ENCODE measurements around the gene LINC01488.
A peak's percentile ranks its signal among the peaks of the same experiment; 100 is the strongest.

Gene LINC01488

DNA sequence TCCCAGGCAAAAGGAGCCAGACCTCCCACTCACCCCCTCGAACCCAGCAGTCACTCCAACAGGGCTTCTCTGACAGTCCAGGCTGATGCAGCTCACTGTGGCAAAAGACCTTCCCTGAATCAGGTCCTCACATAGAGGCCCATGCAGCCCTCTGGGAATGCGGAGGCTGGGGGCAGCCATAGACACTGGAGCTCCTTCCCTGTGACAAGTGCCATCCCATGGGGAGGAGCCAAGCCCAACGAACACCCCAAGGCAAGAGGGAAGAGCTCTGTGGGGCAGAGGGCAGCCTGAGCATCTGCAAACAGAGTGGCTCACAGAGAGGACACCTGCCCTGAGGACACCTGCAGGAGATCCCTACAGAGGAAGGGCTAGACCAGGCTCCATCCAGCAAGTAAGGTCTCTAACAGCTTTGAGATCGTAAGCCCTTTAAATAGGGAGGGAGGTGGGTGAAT lies at the start of gene LINC01488:
Gene LINC01488 (plus strand): TSS at position 271 of the 452 bp plus-strand sequence.
- no peak for DNase-seq

DNA sequence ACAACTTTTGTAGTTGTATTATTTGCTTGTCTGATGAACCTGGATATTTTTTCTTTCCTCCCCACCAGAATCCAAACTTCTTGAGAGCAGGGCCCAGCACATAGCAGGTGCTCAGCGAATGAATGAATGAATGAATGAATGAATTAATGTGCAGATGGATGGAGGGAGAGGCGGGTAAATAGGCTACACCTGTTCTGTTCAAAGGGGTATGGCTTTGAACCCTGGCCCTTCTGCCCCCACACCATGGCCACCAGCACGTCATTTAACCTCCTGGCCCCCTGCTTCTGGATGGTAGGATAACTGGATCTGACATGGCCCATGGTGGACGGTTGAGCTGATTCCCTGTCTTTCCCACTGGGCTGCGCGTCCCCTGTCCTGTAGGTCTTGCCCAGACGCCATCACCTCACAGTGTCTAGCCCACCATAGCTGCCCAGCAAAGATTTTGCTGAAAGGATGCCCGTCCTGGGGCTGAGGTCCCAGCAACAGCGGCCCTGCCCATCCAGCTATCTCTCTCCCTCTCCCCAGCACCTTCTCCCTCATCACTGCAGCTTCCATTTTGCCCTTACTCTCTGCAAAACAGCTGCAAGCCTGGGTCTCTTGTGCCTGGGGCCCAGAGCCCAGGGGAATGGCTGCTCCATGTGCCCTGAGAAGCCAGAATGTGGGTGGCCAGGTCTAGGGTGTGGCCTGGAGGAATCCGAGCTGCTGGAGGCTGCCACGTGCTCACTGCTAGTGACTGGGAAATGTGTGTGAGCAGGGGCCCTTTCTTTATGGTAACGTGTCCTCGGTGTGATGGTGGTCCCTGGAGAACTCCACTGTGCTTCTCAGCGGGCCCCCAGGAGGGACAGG lies 49.3 kb upstream of the LINC01488 start:
- no peak for DNase-seq

DNA sequence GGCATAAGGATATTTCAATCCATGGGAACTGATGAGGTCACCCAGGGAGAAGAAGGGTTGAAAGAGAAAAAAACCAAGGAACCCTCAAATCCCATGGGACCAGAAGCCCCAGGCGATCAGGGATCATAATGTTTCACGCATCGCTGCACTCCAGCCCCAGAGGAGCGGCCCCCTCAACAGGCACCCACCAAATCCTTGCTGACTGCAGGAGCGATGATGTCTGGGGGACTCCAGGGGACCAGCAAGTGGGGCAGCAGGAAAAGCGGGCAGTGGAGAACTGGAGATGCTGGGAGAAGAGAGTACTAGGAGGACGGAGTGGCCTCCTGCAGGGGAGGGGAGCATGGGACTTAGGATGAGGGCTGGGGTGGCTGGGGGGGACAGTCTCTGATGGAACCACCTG lies 47.7 kb upstream of the LINC01488 start:
- no peak for DNase-seq

DNA sequence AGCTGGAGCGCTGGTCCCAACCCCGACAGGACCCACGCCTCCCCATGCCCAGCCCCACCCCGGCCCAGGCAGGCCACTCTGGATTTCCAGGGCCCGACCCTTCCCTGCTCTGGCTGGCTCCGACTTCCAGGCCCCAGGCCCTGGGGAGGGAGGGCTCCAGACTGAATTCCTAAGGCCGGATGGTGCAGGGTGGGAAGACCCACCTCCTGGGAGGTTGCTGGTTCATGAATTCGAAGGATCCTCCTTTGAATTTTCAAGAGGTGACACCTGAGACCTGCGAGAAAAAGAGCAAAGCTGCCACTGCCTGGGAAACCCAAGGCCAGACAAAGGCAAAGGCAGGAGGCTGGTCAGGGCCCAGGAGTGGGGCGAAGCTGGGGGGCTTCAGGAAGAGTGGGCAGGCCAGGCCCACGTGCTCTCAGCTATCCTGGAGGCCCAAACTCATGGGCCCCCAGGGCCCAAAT lies 47.0 kb upstream of the LINC01488 start:
- no peak for DNase-seq

DNA sequence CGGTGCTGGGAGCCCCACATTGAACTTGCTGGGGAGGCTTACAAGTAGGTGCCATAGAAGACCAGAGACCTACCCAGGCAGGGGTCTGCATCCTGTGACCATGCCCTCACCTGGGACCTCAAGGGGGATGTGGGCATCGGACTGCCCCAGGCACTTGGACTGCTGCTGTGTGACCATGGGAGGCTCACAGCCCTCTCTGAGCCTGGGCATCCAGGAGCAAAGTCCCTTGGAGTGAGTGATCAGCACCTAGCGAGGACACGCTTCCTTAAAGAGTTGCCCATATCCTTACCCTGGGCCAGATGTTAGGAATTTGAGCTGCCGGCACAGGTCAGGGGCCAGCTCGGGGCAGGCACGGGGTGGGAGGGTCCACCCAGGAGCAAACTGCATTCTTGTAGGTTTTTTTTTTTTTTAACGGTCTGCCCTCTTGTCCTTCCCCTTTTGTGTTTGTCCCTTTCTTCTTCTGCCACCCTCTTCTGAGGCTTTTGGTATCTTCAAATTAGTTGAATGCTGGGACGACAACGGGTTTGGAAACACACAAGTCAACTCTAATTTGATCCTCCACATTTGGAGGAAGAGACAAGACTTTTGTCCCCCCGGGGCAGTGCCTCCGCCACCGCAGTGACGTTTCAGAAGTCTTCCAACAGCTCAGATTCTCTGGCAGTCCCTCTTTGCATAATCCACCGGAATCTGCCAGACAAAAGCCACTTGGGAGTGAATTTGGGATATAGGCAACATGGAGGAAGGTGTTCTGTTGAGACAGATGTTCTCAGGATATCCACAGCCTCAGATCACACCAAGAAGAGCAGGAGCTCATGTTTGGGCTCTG lies 46.1 kb upstream of the LINC01488 start:
- no peak for DNase-seq

DNA sequence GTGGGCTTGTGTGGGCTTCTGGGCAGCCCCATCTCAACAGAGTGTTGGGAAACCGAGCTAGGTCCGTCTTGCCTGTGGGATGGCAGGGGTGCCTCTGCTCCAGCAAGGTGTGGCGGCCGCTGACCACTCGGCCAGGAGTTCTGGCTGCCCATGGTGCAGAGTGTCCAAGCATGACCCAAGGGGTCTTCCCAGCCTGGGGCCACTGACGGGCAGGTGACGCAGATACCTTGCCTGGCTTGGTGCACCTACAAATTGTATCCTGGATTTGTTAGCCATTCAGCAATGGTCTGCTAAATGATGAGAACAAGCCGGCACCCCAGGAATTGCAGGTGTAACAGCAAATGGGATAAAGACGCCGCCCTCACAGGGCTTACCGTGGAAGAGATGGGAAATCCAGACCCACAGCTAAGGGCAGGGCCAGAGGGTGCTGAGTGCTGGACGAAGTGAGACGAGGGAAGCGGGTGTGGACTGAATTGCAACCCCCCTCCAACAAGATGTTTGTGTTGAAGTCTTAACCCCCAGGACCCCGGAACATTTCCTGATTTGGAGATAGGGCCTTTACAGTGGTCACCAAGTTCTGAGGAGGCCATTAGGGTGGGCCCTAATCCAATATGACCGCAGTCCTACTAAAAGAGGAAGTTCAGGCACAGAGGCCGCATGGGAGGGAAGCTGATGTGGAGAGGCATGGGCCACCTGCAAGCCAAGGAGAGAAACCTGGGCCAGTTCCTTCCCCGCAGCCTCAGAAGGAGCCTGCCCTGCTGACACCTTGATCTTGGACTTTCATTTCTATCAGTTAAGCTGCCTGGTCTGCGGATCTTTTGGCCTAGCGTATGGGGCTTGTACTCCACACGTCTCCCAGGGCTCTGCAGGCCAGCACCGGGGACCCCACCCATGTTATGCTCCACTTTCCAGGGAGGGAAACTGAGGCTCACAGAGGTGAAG lies 45.2 kb upstream of the LINC01488 start:
- DNase-seq = no peak

DNA sequence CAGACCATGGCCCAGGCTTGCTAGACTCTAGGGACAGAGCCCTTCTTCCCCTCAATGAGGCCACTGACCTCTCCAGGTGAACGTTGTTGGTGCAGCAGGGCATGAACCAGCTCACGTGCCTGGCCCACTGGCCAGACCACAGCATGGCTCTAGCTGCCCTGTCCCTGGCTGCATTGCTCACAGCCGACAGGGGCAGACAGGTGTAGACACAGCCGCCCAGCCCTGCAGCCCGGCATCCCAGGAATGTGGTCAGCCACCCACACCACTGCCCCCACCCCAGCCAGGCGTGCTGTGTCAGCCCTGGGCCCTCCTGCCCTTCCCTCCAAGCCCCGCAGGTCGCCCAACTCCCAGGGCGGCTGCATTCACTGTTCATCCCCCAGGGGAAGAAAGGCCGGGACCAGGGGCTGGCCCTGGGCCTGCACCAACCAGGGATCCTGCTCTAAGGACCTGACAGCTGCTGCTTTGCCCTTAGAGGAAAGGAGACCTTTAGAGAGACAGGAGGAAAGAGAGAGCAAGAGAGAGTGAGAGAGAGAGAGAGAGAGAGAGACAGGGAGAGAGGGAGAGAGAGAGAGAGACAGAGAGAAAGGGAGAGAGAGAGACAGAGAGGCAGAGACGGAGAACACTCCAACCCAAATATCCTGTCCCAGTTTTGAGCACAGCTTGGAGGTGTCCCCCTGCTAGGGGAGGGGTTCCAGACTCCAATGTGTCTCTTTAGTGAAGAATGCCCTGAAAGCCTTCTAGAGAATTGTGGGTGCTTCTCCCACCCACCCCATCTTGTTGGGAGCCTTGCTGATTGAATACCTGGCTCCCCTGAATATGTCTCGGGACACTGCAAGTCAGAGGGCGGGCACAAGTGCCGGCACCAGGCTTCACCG lies 44.2 kb upstream of the LINC01488 start:
- DNase-seq = no peak

DNA sequence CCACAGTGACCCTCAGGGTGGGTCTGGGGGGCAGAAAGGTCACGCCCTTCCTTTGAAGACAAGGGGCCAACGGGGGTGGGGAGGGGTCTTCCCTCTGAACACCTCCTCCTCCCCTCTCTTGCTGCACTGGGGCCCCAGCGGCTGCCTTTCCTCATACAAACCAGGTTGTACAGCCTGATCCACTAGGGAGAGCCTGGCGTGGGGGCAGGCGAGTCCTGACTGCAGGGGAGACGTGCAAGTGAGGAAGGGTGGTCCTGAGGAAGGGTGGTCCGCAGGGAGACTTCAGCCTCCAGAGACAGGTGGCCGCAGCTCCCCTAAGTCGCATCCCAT lies 43.6 kb upstream of the LINC01488 start:
- DNase-seq = no peak

DNA sequence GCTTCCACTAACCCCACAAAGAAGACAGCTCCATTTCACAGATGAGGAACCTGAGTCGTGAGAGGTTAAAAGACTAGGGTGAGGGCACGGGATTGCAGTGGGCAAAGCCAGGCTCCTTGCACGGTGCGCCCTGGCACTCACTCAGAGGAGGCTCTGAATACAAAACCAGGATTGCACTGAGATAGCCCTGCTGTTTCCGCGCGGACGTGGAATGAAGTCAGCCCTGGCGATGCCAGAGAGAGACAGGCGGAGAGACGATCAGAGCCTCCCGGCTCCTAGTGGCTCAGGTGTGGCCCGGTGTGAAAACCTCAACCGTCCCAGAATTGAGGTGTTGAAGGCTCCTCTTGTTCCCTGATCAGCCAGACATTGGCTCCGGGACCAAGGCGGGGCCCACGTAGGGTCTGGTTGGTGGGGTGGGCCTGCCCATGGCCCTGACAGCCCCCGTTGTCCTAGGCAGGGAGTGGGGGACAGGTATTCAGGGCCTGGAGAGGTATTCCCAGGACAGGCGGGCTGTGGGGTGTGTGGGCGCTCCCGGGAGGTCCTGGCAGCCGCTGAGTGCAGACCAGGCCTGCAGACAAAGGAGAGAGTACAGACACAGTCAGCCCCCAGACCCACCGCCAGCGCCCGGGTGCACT lies 43.1 kb upstream of the LINC01488 start:
- no peak for DNase-seq

DNA sequence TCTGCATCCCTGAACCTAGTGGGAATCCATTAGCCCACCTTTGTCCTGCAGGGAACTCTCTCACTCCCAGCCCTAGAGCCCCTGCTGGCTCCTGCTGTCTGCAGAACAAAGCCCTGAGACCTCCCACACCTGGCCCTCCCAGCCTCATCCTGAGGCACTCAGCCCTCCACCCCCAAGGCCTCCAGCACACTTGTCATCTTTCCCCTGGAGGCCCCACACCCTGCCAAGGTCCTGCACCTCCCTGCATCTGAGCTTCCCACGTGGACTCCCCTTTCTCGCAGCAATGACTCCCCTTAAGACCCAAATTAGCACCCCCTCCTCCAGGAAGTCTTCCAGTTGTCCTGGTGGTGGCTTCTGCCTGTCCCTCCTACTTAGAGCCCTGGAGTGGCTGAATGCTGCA lies 42.3 kb upstream of the LINC01488 start:
- DNase-seq = no peak

DNA sequence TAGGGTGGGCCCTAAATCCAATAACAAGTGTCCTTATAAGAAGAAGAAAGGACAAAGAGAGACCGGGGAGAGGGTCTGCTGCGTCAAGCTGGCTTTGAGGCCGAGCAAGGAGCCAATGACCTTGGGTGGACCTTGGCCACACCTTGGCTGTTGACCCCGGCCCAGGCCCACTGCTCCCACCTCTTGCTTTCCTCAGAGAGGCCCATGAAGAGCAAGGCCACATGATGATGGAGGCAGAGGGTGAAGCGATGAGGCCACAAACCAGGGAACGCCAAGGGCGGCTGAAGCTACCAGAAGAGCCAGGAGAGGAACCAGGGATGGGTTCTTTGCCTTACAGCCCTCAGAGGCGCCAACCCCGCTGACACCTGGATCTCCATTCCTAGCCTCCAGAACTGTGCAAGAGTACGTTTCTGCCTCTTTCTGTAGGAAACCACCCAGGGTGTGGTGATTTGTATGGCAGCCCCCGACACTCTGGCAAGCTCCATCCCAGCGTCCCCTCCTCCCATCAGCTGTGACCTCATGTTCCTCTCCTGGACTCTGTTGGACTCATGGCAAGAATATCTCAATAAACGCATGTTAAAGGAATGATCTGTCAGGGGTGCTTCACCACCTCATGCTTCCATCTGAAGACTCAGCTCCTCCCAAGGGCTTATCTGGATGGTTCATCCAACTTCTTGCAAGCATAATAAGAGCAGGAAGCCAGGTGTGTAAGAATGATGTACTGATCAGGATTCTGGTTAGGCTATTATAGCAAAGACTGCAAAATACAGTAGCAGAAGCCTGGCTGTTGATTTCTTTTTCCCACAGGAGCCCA lies 41.6 kb upstream of the LINC01488 start:
- DNase-seq = no peak

DNA sequence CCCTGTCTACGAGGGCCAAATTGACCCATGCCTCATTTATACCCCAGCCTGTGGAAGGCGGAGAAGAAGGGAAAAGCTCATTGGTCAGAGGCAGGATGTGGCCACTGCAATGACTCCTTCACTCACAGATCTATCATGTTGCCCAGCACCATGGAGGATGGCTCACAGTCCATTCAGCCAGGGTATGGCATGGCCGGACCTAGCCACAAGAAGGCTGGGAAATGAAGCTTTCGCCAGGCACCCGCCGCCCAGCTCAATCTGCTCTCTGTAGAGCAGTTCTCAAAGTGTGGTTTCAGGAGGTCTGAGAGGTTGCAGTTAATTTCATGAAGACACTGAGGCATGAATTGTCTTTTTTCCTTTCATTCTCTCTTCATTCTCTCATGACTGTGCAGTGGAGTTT lies 40.6 kb upstream of the LINC01488 start:
- no peak for DNase-seq

DNA sequence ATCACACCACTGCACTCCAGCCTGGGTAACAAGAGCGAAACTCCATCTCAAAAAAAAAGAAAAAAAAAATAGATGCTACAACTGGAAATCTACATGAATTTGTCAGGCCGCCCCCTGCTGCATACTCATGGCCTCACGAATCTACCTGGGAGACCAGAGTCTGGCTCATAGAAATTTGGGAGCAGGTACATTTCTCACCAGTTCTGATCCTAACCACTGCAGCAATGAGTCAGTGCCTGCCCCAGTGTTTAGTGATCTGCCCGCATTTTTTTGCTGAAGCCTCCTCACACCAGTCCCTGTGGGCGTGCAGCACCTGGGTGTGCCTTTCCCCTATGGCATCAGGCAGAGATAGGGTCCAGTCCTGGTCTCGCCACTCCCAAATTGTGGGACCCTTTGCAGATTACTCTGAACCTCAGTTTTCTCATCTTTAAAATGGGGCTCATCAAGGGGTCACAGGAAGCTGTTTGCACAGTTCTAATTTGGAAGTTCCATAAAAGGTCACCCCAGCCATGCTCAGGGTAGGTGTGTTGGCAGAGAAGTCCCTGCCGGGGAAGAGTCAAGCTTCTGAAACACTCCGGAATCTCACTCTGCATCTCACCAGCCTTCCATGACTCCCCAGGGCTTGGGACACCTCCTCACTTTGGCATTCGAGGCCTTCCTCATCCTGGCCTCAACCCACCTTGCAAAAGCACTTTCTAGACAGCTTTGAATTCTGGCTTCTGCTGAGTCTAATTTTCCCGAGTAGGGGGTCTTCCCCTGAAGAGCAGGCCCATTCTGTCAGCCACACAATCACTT lies 39.3 kb upstream of the LINC01488 start:
- DNase-seq = peak; percentile 53

DNA sequence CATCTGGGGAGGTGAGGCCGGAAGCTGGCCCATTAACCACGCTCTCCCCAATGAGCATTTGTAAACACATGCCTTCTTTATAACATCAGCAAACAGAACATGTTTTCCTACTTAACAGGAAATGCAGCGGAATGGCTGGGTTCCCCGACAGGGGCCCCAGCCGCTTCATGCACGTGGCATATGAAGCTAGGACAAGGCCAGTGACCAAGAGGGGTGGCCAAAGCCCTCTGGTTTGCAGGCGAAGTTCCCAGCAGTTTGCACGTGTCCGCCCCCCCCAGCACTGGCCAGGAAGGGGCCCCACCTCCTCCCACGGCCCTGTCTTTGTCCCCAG lies 38.7 kb upstream of the LINC01488 start:
- peak; percentile 53 for DNase-seq

DNA sequence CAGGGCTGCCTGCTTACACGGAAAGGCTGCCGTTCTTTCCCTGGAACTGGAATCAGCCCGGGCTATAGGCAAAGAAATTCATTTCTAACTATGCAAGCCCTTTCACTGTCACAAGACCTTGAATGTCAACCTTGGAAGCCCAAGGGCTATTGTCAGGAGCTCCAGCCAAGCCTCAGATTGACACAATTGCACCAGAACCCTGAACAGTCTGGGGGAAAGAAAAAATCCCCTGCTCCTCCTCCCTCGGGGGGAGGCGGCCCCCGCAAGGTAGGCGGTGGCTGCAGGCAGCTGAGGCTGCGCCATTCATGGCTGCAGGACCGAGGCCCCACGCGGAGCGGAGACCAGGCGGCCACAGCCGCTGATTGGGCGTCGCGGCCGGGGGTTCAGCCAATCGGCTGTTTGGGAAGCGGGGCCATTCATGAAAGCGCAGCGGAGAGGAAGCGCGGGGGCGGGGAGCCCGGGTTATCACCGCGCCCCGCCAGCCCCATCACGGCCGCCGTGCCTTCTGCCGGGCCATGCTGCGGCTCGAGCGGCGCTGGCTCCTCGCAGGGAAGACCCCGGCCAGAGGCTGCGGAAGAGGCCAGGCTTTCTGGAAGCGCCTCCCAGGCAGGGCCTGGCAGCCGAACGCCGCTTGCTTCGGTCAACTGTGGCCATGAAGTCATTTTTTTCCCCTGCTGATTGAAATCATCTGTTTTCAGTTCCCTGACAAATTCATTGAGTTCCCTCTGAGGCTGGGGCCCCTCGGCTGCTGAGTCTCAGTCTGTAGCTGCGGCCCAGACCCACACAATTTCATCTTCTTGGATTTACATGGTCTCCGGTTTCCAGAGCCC lies 38.1 kb upstream of the LINC01488 start:
- peak; percentile 94 for DNase-seq

DNA sequence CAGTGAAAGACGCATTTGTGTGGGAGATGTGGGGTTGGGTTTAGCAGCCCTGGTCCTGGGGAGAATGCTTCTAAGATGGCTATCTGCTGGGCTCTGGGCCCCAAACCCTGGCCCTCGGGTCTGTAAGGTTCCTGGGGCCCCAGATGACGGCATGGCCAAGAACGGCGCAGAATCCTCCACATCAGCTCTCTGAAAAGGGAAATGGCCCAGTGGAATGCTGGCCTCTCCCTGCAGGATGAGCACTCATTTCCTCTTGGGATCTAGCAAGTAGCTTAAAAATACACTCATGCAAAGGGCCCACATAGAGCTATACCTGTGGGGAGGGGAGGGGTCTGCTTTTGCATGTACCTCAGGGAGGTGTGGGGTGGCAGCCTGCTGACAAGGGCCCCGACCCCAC lies 37.5 kb upstream of the LINC01488 start:
- no peak for DNase-seq

DNA sequence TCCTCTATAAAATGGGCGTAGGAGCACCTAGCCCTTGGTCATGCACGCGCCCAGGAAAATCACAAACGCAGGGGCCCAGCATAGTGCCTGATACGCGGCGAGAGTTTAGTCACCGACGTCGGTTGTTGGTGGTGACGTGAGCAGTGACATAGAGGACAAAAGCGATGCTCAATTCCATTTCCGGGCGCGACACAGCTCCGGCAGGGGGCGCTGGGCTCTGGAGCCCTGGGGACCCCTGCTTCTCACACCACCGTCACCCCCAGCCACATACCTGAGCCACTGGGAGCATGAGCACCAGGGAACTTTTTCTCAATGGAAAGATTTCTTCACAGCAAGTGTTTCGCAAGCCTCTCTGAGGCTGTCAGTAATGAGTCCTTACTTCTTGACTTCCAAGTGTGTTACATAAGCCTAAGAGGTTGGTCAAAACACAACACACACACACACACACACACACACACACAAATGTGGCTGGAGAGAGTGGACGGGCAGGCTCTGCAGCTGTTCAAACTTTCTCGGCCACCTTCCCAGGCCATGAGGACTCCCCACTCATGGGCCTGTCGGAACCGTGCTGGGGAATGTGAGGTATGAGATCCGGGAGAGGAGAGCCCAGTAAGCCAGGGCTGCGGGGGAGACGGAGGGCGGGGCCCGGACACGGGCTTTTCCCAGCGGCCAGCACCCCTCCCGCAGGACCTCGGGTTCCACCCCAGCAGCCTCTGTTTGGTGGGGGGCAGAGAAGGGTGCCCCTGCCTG lies 36.9 kb upstream of the LINC01488 start:
- no peak for DNase-seq

DNA sequence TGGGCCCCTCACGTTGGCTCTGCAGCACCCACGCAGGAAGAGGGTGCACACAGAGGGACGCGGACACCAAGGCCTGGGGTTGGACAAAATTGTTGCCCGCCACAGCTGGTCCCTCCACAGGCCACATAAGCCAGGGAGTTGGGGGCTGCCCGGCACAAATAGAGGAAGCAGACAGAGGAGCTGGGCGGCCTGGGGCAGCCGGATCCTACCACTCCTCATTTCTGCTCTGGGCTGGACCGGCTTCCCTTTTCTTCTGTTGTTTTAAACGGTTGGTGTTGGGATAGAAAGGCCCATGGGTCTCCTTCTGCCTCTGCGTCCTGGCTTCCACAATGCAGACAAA lies 36.4 kb upstream of the LINC01488 start:
- no peak for DNase-seq

Data from NCI-H1092 treated with DMSO at 0.1 percent for 48 hours (cell line).